Measurements from ENCODE around the gene BMI1.

Gene BMI1

GRCh38 chr10:22372917-22373316, 52.0 kb downstream of the BMI1 start:
- no peak overlapping the region for H3K4me3 ChIP-seq (ENCODE audit: low read depth, low read length)
- no peak for TF ChIP-seq CTCF (IDR thresholded peaks at IDR 0.05; ENCODE audit: insufficient read depth, low read depth, low read length, missing control alignments)
- DNase-seq (ENCODE audit: low read depth): no peak

- no peak overlapping the region for H3K4me3 ChIP-seq (ENCODE audit: low read depth, low read length)
- TF ChIP-seq CTCF (IDR thresholded peaks at IDR 0.05; ENCODE audit: insufficient read depth, low read depth, low read length, missing control alignments): no peak
- DNase-seq (ENCODE audit: low read depth): no peak
These were observed 53.7 kb downstream of the BMI1 start for GRCh38 chr10:22374489-22375126.

- no peak for TF ChIP-seq CTCF (IDR thresholded peaks at IDR 0.05; ENCODE audit: insufficient read depth, low read depth, low read length, missing control alignments)
- H3K4me3 ChIP-seq (ENCODE audit: low read depth, low read length): peak overlapping the region; percentile 36
- peak; percentile 75 for DNase-seq (ENCODE audit: low read depth)
These were observed 58.2 kb downstream of the BMI1 start for GRCh38 chr10:22379059-22379458.
